Fibroblast of peridontal ligament (primary cell): Measurements from ENCODE around the gene TSC22D3.

ENCODE experiments used
- DNase-seq: peaks from one replicate; pipeline ENCODE4 v3.0.0-alpha.2; 2010; ENCODE audit errors: extremely low read depth

TSC22D3 gene

DNA sequence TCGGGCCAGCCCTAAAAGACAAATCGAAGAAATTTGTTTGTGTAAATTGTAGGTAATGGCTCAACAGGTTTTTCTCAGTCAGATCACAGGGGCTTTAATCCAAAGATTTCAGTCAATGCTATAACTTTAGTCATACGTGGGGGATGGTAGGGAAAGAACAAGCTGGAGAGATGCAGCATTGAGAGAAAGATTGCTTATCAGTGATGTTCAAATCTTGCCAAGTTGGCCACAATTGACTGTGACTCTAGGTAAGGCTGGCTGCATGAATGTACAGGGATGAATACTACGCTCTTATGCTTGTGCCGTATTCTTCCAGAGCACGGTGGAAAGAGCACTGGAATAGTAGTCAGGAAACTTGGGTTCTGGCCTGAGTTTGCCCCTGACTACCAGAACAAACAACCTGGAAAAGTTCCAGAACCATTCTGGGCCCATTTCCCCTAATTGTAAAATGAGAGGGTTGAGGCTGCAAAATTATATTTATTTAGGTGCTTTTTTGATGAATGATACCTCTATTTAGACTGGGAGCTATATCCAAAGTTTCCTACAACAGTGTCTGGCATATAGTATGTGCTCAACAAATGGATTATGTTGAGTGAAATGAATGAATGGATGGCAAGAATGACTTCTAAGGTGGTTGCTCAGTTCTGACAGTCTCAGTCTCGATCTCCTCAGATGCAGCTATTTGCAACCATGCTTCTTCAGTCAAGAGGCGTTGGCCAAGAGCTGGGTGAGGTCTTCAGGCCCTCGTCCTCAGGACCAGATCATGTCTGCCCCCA, 44.4 kb downstream of the TSC22D3 start:
- DNase-seq, result no peak

DNA sequence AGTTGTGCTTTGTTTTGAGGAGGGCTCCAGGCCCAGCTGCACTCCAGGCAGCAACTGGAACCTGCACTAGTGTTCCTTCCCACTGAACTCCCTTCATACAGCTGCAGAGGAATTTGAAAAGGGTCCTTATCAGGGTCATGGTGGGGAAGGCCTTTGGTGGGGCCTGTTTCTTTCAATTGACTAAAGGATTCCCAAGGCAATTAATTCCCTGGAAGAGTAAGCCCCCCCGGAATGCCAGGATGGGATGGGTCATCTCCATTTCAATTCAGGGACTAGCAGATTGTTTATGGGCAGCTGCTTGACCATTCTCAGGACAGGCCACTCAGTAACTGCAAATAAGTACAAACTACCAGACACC, 45.3 kb downstream of the TSC22D3 start:
- no peak for DNase-seq

GRCh38 chrX:107729558-107730297, 45.9 kb downstream of the TSC22D3 start:
- no peak for DNase-seq

DNA sequence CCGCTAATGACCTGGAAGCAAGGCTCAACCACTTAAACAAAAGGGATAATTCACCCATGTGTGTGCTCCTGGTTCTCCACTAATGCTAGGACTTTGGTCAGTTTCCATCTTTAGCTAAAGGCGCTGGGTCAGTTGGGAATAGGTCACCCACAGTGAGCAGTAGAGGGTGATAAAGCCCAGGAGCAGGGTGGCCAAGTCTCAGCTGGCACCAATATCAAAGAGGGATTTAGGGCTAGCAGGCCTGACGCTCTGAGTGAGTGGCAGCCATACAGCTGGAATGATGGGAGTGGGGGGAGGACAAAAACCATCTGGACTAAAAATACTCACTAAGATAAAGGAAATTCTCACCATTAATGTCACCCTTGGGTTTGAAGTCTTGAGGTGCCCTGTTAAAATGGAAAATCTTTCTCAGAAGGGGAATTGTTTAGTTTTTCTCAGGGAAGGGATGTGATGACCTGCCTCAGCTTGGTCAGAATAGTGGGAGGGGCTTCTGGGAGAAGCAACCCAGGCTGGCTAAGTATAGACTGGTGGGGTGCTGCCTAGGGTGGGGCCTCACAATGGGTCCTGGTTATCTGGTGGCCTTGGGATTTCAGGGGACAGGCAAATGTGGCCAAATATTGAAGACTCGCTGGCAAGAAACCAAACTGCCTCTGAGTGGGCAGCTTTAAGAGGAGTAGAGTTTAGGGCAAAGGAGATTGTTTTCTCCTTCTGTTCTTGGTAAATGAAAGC, 47.1 kb downstream of the TSC22D3 start:
- DNase-seq, result no peak

DNA sequence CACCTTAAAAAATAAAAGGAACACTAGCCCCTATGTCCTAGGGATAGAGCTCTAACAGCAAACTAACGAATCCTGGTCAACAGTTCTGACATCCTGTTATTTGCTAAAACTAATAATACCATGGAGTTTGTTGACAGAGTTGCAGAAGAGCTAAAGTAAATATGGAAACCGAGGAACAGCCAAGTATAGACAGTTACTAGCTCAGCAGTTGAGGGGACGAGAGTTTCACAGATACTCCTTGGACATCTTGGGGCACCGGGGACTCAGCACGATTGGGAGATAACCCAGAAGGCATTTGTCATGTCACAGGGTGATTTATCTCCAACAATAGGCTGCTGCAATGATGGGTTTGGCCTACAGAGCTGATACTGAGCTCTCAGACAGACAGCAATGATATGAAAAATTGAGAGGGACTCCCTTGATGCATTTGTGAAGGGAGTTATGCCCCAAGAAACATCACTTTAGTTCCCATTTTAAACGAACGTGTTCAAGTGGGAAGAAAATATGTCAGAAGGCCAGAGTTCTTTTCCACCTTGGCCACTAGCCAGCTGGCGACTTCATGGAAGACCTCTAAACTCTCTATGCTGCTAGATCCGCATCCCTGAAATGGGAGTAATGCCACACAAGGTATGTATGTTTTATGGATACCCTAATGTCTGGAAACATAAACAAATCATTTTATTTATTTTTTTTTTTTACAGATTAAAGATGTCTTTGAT, 48.6 kb downstream of the TSC22D3 start:
- no peak for DNase-seq

DNA sequence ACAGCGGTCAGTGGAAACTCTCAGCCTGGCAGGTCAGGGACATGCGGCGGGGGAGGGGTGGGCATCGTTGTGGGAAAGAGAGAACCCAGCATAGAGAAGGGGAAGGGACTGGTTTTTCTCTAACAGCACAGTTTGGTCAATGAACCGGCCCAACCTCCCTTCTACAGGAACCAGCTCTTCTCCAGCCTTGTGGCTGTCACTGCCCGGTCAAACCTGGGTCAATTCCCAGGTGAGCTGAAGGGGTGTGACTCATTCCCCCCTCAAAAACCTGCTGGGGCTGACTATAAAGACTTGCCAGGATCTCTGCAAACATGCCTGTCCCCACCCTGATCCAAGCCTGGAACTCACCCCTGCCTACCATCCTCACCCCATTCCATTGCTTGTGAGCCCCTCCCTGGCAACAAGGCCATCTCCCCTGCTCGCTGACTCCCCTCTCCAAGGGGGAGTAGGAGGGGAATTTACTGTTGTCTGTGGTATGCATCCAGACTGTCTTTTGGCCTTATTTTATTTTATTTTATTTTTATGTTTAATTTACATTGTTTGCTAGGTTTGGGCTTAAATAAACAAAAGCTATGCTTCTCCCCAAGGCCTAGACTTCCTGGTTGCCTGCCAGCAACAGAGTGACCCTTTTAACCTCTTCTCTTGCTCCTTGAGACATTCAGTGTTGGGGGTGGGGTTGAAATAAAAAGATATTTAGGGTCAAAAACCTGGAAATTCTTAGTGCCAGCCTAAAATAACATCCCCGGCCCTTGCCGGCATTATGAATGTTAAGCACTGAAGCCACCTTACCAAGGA, 49.6 kb downstream of the TSC22D3 start:
- no peak for DNase-seq

DNA sequence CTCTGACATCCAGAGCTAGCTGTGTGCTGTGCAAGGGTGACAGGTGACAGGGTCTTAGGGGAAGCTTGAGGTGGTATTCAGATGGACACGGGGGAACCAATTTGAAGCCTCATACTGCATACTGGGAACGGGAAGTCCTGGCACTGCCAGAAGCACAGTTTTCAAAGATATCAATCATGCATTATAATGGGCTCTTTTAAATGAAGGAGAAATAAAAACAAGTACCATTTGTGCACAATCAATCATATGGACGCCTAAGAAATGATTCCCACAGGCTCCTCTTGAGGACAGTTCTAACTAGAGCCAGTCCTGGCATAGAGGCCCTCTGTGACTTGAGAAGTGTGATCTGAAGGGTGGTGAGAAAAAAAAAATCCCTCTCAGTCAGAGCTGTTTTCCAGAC, 50.9 kb downstream of the TSC22D3 start:
- no peak for DNase-seq

- DNase-seq, result no peak
These were observed 52.1 kb downstream of the TSC22D3 start for GRCh38 chrX:107723511-107723910.

GRCh38 chrX:107721966-107722707, 53.5 kb downstream of the TSC22D3 start:
- DNase-seq, result no peak

DNA sequence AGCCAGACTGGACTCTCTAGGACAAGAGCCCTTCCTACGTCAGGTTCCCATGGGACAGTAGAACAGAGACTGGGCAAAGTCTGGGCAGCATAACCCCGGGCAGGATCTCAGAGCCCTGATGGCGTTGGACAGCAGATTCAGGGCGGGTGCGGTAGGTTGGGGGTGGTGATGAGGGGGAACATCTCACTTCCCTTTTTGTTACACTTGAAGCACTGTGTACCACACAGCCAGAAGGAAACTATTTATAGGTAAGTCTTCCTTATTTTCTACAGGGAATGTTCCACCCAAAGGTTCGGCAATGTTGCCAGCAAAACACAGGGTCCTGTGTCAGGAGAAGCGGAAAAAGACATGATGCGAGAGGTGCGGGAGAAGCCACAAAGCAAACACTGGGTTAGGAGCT, 54.3 kb downstream of the TSC22D3 start:
- no peak for DNase-seq

DNA sequence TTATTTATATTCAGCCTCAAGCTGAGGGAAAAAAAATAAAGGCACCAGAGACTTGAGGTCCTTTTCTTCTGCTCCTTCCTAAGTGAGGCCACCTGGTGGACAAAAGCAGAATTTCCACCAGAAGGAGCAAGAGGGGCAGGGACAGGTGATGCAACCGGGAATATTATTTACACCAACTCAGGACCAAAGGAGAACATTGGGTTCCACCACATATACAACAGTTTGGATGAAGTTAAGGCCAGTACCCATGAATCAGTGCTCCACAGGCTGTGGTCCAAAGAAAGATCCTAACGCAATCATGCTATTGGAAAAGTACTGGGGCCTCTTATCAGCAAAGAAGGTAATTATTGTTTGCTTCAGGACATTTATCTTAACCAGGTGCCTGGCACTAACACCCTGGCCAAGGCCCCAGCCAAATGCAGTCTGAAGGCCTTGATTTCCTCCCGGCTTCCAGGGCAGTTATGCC, 57.4 kb downstream of the TSC22D3 start:
- peak; percentile 82 for DNase-seq

GRCh38 chrX:107716816-107717700, 58.5 kb downstream of the TSC22D3 start:
- peak; percentile 62 for DNase-seq

GRCh38 chrX:107716118-107716684, 59.4 kb downstream of the TSC22D3 start:
- no peak for DNase-seq

- peak; percentile 55 for DNase-seq
These were observed 60.1 kb downstream of the TSC22D3 start for GRCh38 chrX:107715331-107716117.

- DNase-seq, result no peak
These were observed 61.2 kb downstream of the TSC22D3 start for GRCh38 chrX:107714206-107714891.

DNA sequence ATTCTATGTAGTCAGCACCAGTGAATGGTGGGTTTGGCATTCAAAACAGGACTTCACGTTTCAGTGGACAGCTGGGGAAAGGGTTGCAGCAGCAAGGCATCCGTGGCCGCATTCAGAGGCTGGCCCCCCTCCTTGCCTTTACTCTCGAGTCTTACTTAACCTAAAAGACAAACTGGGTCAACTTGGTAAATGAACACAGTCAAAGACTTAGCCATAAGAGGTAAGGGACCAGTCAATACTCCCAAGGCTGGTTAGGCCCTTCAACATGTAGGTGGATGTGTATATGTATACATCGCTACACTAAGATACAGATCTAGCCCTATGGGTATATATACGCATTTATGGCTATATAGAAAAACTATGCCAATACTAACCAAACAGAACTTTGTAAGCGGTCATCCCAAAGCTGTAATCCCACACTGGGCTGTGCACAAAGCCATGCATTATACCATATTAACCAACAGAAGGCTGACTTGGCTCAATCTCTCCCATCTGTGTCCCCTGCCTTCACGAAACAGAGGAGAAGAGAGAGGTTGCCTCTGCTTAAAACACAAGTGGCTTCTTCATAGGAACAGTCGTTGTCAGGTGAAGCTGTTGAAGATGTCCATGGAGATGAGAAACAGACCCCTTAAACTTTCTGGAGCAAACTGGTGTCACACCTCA, 61.9 kb downstream of the TSC22D3 start:
- no peak for DNase-seq

GRCh38 chrX:107713203-107713542, 62.4 kb downstream of the TSC22D3 start:
- DNase-seq, result no peak
